HG03066 (cell line): ENCODE measurements around the gene ANKRD50.

ENCODE experiments used
- ATAC-seq: cut with Tn5 transposase; IDR thresholded peaks from one replicate; pipeline ENCODE4 v1.9.1; 2021; ENCODE audit warnings: low read depth; ENCODE audit not compliant: unreplicated experiment

Gene ANKRD50

GRCh38 chr4:124712372-124713184 lies at the start of gene ANKRD50:
ANKRD50 (minus strand) TSS chr4:124712732; CDS start chr4:124710511, 2,221 bp downstream.
- ATAC-seq: peak; percentile 57

GRCh38 chr4:124757126-124757525 lies 44.6 kb upstream of the ANKRD50 start:
- ATAC-seq: no peak

GRCh38 chr4:124754681-124755080 lies 42.1 kb upstream of the ANKRD50 start:
- ATAC-seq: no peak

- no peak for ATAC-seq
Observed at GRCh38 chr4:124753941-124754581, 41.5 kb upstream of the ANKRD50 start.

- no peak for ATAC-seq
Observed at GRCh38 chr4:124749421-124749820, 36.9 kb upstream of the ANKRD50 start.

GRCh38 chr4:124748965-124749364 lies 36.4 kb upstream of the ANKRD50 start:
- ATAC-seq: no peak

GRCh38 chr4:124745985-124746801 lies 33.7 kb upstream of the ANKRD50 start:
- no peak for ATAC-seq

GRCh38 chr4:124743711-124744110 lies 31.2 kb upstream of the ANKRD50 start:
- ATAC-seq: no peak

GRCh38 chr4:124740501-124740900 lies 28.0 kb upstream of the ANKRD50 start:
- ATAC-seq: no peak

GRCh38 chr4:124738994-124739393 lies 26.5 kb upstream of the ANKRD50 start:
- ATAC-seq: no peak

- ATAC-seq: no peak
Observed at GRCh38 chr4:124737619-124738018, 25.1 kb upstream of the ANKRD50 start.

- no peak for ATAC-seq
Observed at GRCh38 chr4:124736526-124736925, 24.0 kb upstream of the ANKRD50 start.

- ATAC-seq: no peak
Observed at GRCh38 chr4:124727331-124727890, 14.9 kb upstream of the ANKRD50 start.

GRCh38 chr4:124726269-124726668 lies 13.7 kb upstream of the ANKRD50 start:
- no peak for ATAC-seq

- ATAC-seq: no peak
Observed at GRCh38 chr4:124722071-124722470, 9.5 kb upstream of the ANKRD50 start.

GRCh38 chr4:124717101-124717500 lies 4.6 kb upstream of the ANKRD50 start:
- no peak for ATAC-seq

GRCh38 chr4:124713185-124713592 lies 657 bp upstream of the ANKRD50 start:
- ATAC-seq: peak; percentile 40

- peak; percentile 39 for ATAC-seq
Observed at GRCh38 chr4:124711471-124712371, 811 bp downstream of the ANKRD50 start.

- ATAC-seq: no peak
Observed at GRCh38 chr4:124710911-124711310, 1.6 kb downstream of the ANKRD50 start.
